Stomach (tissue), 4 donors: ENCODE results near the gene GATA6.

Experiments used
- CTCF ChIP-seq, 7 experiments: fragments of 450-650 bp in 4 of 7; fragments of 200-600 bp in 3 of 7; sonication (generic) in 3 of 7; IDR thresholded peaks; one replicate each; pipeline ENCODE4 v1.5.1; 2016 to 2019; ENCODE audit warnings: antibody characterized with exemption in 7 of 7, control low read depth in 2 of 7, mild to moderate bottlenecking in 1 of 7
- POLR2A ChIP-seq, 4 donors: fragments of 450-650 bp; IDR thresholded peaks; one replicate each; pipeline ENCODE4 v1.6.1; 2016; ENCODE audit warnings: antibody characterized with exemption in 4 of 4, control low read depth in 2 of 4, mild to moderate bottlenecking in 1 of 4, moderate library complexity in 1 of 4

GRCh38 chr18:22230471-22230945, 61.1 kb downstream of the GATA6 start:
- TF ChIP-seq CTCF (IDR thresholded peaks at IDR 0.05), result no peak
- TF ChIP-seq POLR2A (IDR thresholded peaks at IDR 0.05), result no peak
